Upper lobe of left lung (tissue), 4 donors: ENCODE results near the gene KCNG2.

Experiments used
- CTCF ChIP-seq, 6 experiments: fragments of 450-650 bp in 4 of 6; fragments of 200-600 bp in 2 of 6; sonication (generic) in 2 of 6; IDR thresholded peaks; one replicate each; pipeline ENCODE4 v1.5.1; 2016 to 2019; ENCODE audit warnings: antibody characterized with exemption in 6 of 6
- EP300 ChIP-seq, 4 donors: sonication (generic); formaldehyde crosslinking; IDR thresholded peaks; one replicate each; pipeline ENCODE4 v1.5.1; 2017; ENCODE audit warnings: antibody characterized with exemption in 4 of 4, control low read depth in 2 of 4
- POLR2A ChIP-seq, 4 donors: fragments of 450-650 bp; IDR thresholded peaks; one replicate each; pipeline ENCODE4 v1.5.1; 2016 to 2017; ENCODE audit warnings: antibody characterized with exemption in 4 of 4, mild to moderate bottlenecking in 2 of 4
- POLR2AphosphoS5 ChIP-seq, 2 donors: sonication (generic); formaldehyde crosslinking; IDR thresholded peaks; one replicate each; pipeline ENCODE4 v1.5.1; 2017; ENCODE audit warnings: antibody characterized with exemption in 2 of 2

GRCh38 chr18:79770826-79771225 lies 26.9 kb upstream of the KCNG2 start:
- TF ChIP-seq POLR2A (IDR thresholded peaks at IDR 0.05): no peak
- TF ChIP-seq POLR2AphosphoS5 (IDR thresholded peaks at IDR 0.05): no peak
- TF ChIP-seq CTCF (IDR thresholded peaks at IDR 0.05): no peak
- TF ChIP-seq EP300 (IDR thresholded peaks at IDR 0.05): no peak
